Lung (tissue), 12 donors: ENCODE data around the gene ADH7. TPM values are rescaled to one million over a fixed set of nuclear protein-coding genes. Genes with fewer than 3 reads are reported as not detected.
"Not testable (repeated sequence)": the region's sequence is repeated elsewhere in the genome, so short reads cannot be mapped to it uniquely, and the experiment has no call there.

Source experiments
- ATAC-seq: fragments of 200-7000 bp; cut with Tn5 transposase; one replicate; pipeline ENCODE4 v1.9.1; 2020; ENCODE audit warnings: moderate number of reproducible peaks; ENCODE audit not compliant: insufficient read depth, low FRiP score
- DNase-seq, 3 donors: peaks; one replicate each; pipeline ENCODE4 v3.0.0-alpha.2; 2013 to 2017
- H3K27ac ChIP-seq, 2 donors: one replicate each; pipeline ENCODE4 v1.5.1; 2013; ENCODE audit warnings: mild to moderate bottlenecking in 2 of 2, moderate library complexity in 2 of 2, control low read depth in 1 of 2, inconsistent platforms in 1 of 2, low read depth in 1 of 2, low read length in 1 of 2
- H3K27me3 ChIP-seq, 3 donors: one replicate each; pipeline ENCODE4 v1.5.1; 2013; ENCODE audit warnings: low read length in 2 of 3; ENCODE audit not compliant: control insufficient read depth in 3 of 3, insufficient read depth in 3 of 3
- H3K36me3 ChIP-seq, 4 donors: one replicate each; pipeline ENCODE4 v1.5.1; 2013; ENCODE audit warnings: low read length in 4 of 4, mild to moderate bottlenecking in 1 of 4, moderate library complexity in 1 of 4; ENCODE audit not compliant: control insufficient read depth in 4 of 4, insufficient read depth in 4 of 4
- H3K4me1 ChIP-seq, 5 donors: one replicate each; pipeline ENCODE4 v1.5.1; 2013; ENCODE audit warnings: low read length in 5 of 5, mild to moderate bottlenecking in 2 of 5, moderate library complexity in 1 of 5; ENCODE audit not compliant: control insufficient read depth in 5 of 5, insufficient read depth in 5 of 5
- H3K4me3 ChIP-seq: one replicate; pipeline ENCODE4 v1.5.1; 2013; ENCODE audit warnings: mild to moderate bottlenecking, control low read depth, moderate library complexity
- H3K9ac ChIP-seq, 2 donors: one replicate each; pipeline ENCODE4 v1.5.1; 2013; ENCODE audit warnings: low read length in 2 of 2, control low read depth in 1 of 2; ENCODE audit not compliant: insufficient read depth in 1 of 2
- H3K9me3 ChIP-seq, 4 donors: one replicate each; pipeline ENCODE4 v1.5.1; 2013; ENCODE audit warnings: low read length in 3 of 4, mild to moderate bottlenecking in 1 of 4, moderate library complexity in 1 of 4; ENCODE audit not compliant: control insufficient read depth in 4 of 4, insufficient read depth in 3 of 4
- CTCF ChIP-seq: IDR thresholded peaks from 2 replicates; pipeline ENCODE4 v1.5.1; 2012; ENCODE audit warnings: mild to moderate bottlenecking; ENCODE audit errors: control extremely low read depth, extremely low read depth
- WGBS, 2 donors: extraction: QIAGEN DNeasy Blood & Tissue Kit; methylation state at CpG; one replicate each; pipeline ENCODE4 v1.1.7; 2013; 5-methylcytosine and 5-hydroxymethylcytosine counted together
- polyA plus RNA-seq, 2 donors: library from polyadenylated mRNA; stranded (reverse); fragments of 200-250 nt; gene quantifications; one replicate each; pipeline ENCODE4 v1.2.1, GENCODE V29; 2013
- total RNA-seq, 2 donors: library from RNA; depleted of rRNA in 1 of 2; stranded (reverse); fragments of >200 nt in 1 of 2; gene quantifications; one replicate each; pipeline ENCODE4 v1.2.1, GENCODE V29; 2014 to 2021
- donor health status: control.
- donor health status: control.
- donor health status: Bipolar disorder and iron deficiency.
- donor health status: healthy.
- donor health status: DM: yes; HTN: yes; CAD: no.

Gene ADH7
- total and polyA plus RNA-seq, 4 donors, result 0.71 to 5.4 (median 2.9) TPM

- no peak for ATAC-seq
- Histone ChIP-seq H3K27me3 (no peaks in the 10 kb centered on the region), H3K4me3 (no peak overlapping the region), H3K36me3 (no peaks in the 10 kb centered on the region), H3K9ac (no peak overlapping the region), H3K4me1 (peaks cover 0 to 24% (median 0%) of the 10 kb centered on the region in 5 donors), H3K9me3 (peaks cover 0 to 5% (median 2%) of the 10 kb centered on the region in 4 donors), H3K27ac (no peak overlapping the region)
- TF ChIP-seq CTCF, result no peak
- WGBS, 2 donors, result 90 to 91% methylated on average over 3 of the region's 3 CpGs
- DNase-seq, result no peak
Observed at GRCh38 chr4:99378876-99379275, 56.3 kb downstream of the ADH7 start.

- 78 to 87% methylated on average over 6 of the region's 6 CpGs for WGBS, 2 donors
- not testable (repeated sequence) for H3K4me3 ChIP-seq, ATAC-seq, H3K9ac ChIP-seq, H3K36me3 ChIP-seq, H3K27me3 ChIP-seq, H3K9me3 ChIP-seq, H3K27ac ChIP-seq, H3K4me1 ChIP-seq
- DNase-seq, result peak in 1 of 3 donors; percentile 22
Observed at GRCh38 chr4:99377341-99377740, 57.8 kb downstream of the ADH7 start.

- not testable (repeated sequence) for H3K9ac ChIP-seq, H3K27ac ChIP-seq, DNase-seq, H3K4me1 ChIP-seq, H3K9me3 ChIP-seq, H3K27me3 ChIP-seq, ATAC-seq, H3K4me3 ChIP-seq, H3K36me3 ChIP-seq
- WGBS, 2 donors, result 93 to 94% methylated on average over 2 of the region's 2 CpGs
Observed at GRCh38 chr4:99372464-99372863, 62.7 kb downstream of the ADH7 start.

GRCh38 chr4:99367817-99368216 is 67.3 kb downstream of the ADH7 start:
- DNase-seq, result peak; percentile 18 to 78 (median 37)
- not testable (repeated sequence) for H3K27ac ChIP-seq, H3K9ac ChIP-seq, ATAC-seq, H3K4me3 ChIP-seq, H3K4me1 ChIP-seq, H3K27me3 ChIP-seq, H3K9me3 ChIP-seq, H3K36me3 ChIP-seq
- WGBS, 2 donors, result 60 to 66% methylated on average over 2 of the region's 2 CpGs

- Histone ChIP-seq H3K9ac (no peak overlapping the region), H3K27ac (no peak overlapping the region), H3K4me1 (peaks cover 0 to 20% (median 3%) of the 10 kb centered on the region in 5 donors), H3K9me3 (no peaks in the 10 kb centered on the region), H3K4me3 (no peak overlapping the region), H3K36me3 (no peaks in the 10 kb centered on the region), H3K27me3 (no peaks in the 10 kb centered on the region)
- DNase-seq, result no peak
- 37 to 63% methylated on average over 1 of the region's 1 CpG for WGBS, 2 donors
- no peak for TF ChIP-seq CTCF
- no peak for ATAC-seq
Observed at GRCh38 chr4:99366491-99366890, 68.7 kb downstream of the ADH7 start.
